ENCODE measurements around the gene BRD1. TPM values are rescaled to one million over a fixed set of nuclear protein-coding genes. Genes with fewer than 3 reads are reported as not detected.

The BRD1 gene
- total RNA-seq, 3 donors from 2014 or later, result 33.4 to 51.3 (median 48.4) TPM

DNA sequence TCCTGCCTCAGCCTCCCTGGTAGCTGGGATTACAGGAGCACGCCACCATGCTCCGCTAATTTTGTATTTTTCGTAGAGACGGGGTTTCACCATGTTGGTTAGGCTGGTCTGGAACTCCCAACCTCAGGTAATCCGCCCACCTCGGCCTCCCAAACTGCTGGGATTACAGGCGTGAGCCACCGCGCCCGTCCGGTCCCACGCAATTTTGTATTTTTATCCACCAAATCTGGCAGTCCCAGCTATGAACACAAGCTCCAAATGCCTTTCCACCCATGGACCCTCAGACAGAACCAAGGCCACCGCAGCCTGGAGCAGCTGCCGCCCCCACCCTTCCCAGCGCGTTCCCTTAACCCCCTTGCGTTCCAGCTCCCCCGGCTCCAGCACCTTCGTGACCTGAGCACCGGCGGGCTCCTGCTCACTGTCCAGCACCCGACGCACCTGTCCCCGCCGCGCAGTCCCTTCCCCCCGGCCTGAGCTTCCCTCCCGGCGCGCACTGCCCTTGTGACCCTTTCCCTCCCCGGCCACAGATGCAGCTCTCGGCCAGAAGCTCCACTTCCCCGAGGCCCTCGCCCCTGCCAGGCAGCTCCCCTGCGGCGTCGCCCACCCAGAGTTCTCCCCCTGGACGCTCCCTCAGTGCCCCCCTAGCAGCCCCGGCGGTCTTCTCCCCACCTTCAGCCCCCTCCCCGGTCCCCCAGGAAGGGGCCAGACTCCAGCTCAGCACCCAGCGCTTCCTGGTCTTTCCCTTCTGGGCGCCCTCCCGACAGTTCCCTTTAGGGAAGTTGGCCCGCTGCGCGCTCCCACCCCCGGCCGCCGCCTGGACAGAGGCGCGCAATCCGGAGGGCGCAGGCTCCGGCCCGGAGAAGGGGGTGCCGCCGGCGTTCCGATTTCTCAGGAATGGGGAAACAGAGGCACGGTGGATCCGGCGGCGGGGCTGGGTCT is 20.3 kb upstream of the BRD1 start:
- Histone ChIP-seq H3K9me3 (no peaks in the 10 kb centered on the region), H3K36me3 (ENCODE audit: low read depth) (no peaks in the 10 kb centered on the region), H3K4me1 (ENCODE audit: low read depth) (peaks cover 15% of the 10 kb centered on the region), H3K4me3 (no peak overlapping the region)
- DNase-seq (peak in 1 of 3 donors; percentile 55), ATAC-seq (no peak)
- intact Hi-C loops (cut with DNase I, micrococcal nuclease), result no loop called here
- TF ChIP-seq CTCF (IDR thresholded peaks at IDR 0.05), result no peak

- intact Hi-C loops (cut with DNase I, micrococcal nuclease), result no loop called here
- no peaks in the 10 kb centered on the region for H3K36me3 ChIP-seq (ENCODE audit: low read depth)
- no peaks in the 10 kb centered on the region for H3K9me3 ChIP-seq
- peaks cover 15% of the 10 kb centered on the region for H3K4me1 ChIP-seq (ENCODE audit: low read depth)
- no peak for TF ChIP-seq CTCF (IDR thresholded peaks at IDR 0.05)
- no peak overlapping the region for H3K4me3 ChIP-seq
- DNase-seq (no peak), ATAC-seq (no peak)
Measured at GRCh38 chr22:49845666-49846459, 18.2 kb upstream of the BRD1 start.

DNA sequence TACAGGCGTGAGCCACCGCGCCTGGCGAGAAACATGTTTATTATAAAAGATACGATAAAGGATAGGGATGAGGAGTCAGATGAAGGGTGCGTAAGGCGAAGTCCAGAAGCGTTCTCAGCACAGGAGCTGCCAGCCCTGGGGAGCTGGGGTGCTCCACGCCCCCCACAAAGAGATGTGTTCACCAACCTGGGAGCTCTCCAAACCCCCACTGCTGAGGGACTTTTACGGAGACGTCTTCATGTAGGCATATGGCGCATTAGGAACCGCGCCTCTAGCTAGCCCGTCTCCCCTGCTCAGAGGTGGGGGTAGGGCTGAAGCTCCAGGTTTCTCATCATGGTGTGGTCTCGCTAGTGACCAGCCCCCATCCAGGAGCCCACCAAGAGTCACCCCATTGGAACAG is 17.6 kb upstream of the BRD1 start:
- H3K9me3 ChIP-seq, result no peaks in the 10 kb centered on the region
- H3K4me1 ChIP-seq (ENCODE audit: low read depth), result peaks cover 15% of the 10 kb centered on the region
- DNase-seq (no peak), ATAC-seq (no peak)
- no peak overlapping the region for H3K4me3 ChIP-seq
- intact Hi-C loops (cut with DNase I, micrococcal nuclease), result no loop called here
- no peak for TF ChIP-seq CTCF (IDR thresholded peaks at IDR 0.05)
- no peaks in the 10 kb centered on the region for H3K36me3 ChIP-seq (ENCODE audit: low read depth)

DNA sequence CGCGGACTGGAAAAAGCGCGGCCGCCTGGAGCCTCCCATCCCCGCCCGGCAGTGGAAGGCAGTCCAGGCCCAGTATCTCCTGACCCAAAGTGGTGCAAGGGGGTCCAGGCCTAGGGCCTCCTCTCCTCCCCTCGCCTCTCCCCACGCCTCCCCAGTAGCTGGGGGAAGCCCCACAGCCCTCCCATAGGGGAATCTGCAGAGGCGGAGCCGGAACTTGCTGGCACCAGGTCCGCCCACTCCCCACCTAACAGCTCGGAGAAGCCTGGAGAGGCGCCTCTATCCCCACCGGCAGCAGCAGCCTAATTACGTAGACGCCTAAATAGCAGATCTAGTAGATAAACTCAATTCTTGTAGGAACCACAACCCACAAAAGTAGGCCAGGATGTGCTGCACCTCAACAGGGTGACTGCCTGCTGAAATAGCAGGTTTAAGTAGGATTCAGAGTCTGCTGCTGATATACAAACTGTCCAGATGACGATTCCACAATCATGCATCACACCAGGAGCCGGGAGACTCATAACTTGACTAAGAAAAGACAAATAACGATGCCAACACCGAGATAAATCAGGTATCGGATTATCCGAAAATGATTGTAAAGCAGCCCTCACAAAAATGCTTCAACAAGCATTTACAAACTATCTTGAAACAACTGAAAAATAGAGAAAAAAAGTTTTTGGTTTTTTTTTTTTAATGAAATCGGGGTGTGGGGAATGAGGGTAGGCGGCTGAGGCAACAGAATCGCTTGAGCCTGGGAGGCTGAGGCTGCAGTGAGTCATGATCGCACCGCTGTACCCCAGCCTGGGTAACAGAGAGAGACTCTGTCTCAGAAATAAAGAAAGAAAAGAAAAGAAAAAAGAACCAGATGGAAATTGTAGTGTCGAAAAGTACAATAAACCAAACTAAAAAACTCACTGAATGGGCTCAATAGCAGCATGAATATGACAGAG is 11.4 kb upstream of the BRD1 start:
- ATAC-seq (peak; percentile 84), DNase-seq (peak; percentile 48 to 82 (median 64))
- intact Hi-C loops (cut with DNase I, micrococcal nuclease), result no loop called here
- H3K9me3 ChIP-seq, result no peaks in the 10 kb centered on the region
- no peaks in the 10 kb centered on the region for H3K4me1 ChIP-seq (ENCODE audit: low read depth)
- no peak for TF ChIP-seq CTCF (IDR thresholded peaks at IDR 0.05)
- no peak overlapping the region for H3K4me3 ChIP-seq
- no peaks in the 10 kb centered on the region for H3K36me3 ChIP-seq (ENCODE audit: low read depth)

Data from mucosa of descending colon (tissue), 3 donors.